DOHH2 (cell line): Measurements from ENCODE around the gene PCGF3.

ENCODE experiments used
- H3F3A ChIP-seq: fragments of 200-600 bp; sonication (generic), shearing (Covaris generic); 2 replicates; pipeline ENCODE4 v1.6.0; 2016; ENCODE audit warnings: antibody characterized with exemption, mild to moderate bottlenecking; ENCODE audit not compliant: control insufficient read depth, insufficient read depth
- H3K27ac ChIP-seq: fragments of 200-600 bp; sonication (generic); 2 replicates; pipeline ENCODE4 v1.5.1; 2014; ENCODE audit warnings: low read depth, mild to moderate bottlenecking, low read length, moderate library complexity
- H3K27me3 ChIP-seq: fragments of 200-600 bp; sonication (generic); 2 replicates; pipeline ENCODE4 v1.6.1; 2014; ENCODE audit warnings: mild to moderate bottlenecking, low read length, mixed read lengths; ENCODE audit not compliant: control insufficient read depth
- H3K36me3 ChIP-seq: fragments of 200-600 bp; sonication (generic); 2 replicates; pipeline ENCODE4 v1.6.1; 2014; ENCODE audit warnings: mild to moderate bottlenecking, low read length, moderate library complexity, mixed read lengths; ENCODE audit not compliant: control insufficient read depth
- H3K4me1 ChIP-seq: fragments of 200-600 bp; sonication (generic); 2 replicates; pipeline ENCODE4 v1.6.1; 2014; ENCODE audit warnings: mild to moderate bottlenecking, low read length, mixed read lengths; ENCODE audit not compliant: control insufficient read depth
- H3K4me2 ChIP-seq: fragments of 200-600 bp; sonication (generic); 2 replicates; pipeline ENCODE4 v1.6.0; 2014; ENCODE audit warnings: mild to moderate bottlenecking, low read length, moderate library complexity
- H3K4me3 ChIP-seq: fragments of 200-600 bp; sonication (generic); 2 replicates; pipeline ENCODE4 v1.5.1; 2014; ENCODE audit warnings: mild to moderate bottlenecking, low read length, mixed read lengths
- H3K79me2 ChIP-seq: fragments of 200-600 bp; sonication (generic); 2 replicates; pipeline ENCODE4 v1.6.1; 2014; ENCODE audit warnings: mild to moderate bottlenecking, low read length, mixed read lengths; ENCODE audit not compliant: control insufficient read depth
- H3K9me2 ChIP-seq: fragments of 200-600 bp; sonication (generic); replicated peaks from 2 replicates; pipeline ENCODE4 v1.6.1; 2014; ENCODE audit warnings: mild to moderate bottlenecking, low read length, mixed read lengths; ENCODE audit not compliant: control insufficient read depth
- H3K9me3 ChIP-seq: fragments of 200-600 bp; sonication (generic); 2 replicates; pipeline ENCODE4 v1.6.1; 2014; ENCODE audit warnings: antibody characterized with exemption, low read length, mixed read lengths; ENCODE audit not compliant: control insufficient read depth, insufficient read depth
- H4K20me1 ChIP-seq: fragments of 200-600 bp; sonication (generic); 2 replicates; pipeline ENCODE4 v1.6.0; 2014; ENCODE audit warnings: low read depth, mild to moderate bottlenecking, antibody characterized with exemption, low read length, moderate library complexity; ENCODE audit not compliant: control insufficient read depth, insufficient read depth
- EZH2phosphoT487 ChIP-seq: fragments of 200-600 bp; sonication (generic); IDR thresholded peaks from 2 replicates; pipeline ENCODE4 v1.6.1; 2017; ENCODE audit warnings: borderline replicate concordance, mild to moderate bottlenecking, antibody characterized with exemption, low read length, moderate library complexity, mixed read lengths
- TF ChIP-seq, protein P1 (sequence below): fragments of 200-600 bp; sonication (generic); IDR thresholded peaks from one replicate; pipeline ENCODE4 v1.5.1; 2014; ENCODE audit warnings: antibody characterized with exemption, mild to moderate bottlenecking, low read depth, low read length; ENCODE audit not compliant: poor library complexity, severe bottlenecking

Gene PCGF3

DNA sequence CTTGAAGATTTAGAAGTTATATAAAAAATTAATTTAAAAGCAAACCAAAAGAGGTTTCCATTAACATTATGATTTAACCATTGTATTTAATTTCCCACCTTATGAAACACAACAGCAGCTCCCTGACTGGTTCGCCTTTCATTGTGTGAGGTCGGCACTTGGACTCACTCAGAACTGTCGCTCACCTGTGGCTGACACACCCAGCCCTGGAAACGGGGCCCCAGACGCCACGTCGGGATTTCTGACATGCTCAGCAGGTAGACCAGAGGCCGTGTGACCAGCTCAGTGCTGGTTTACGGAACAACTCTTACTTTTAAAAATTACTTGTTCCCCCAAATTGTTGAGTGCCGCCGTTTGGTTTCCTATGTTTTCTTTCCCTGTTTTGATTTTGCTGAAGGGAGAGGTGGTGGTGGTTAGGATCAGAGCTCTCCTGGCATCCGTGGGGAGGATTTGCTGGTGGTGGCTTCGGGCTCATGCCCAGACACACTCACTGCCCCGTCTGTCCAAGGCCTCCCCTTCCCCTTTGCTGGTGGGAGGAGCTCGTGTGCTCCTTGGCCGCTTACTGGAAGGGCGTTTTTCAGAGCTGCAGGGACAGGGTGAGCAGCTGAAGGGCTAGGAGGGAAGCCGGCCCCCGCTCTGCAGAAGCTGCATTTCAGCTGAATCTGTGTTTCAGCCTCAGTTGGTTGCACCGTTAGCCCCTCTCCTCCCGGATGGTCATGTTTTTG lies 61.1 kb downstream of the PCGF3 start:
- no peak overlapping the region for H3K27ac ChIP-seq
- H3F3A ChIP-seq: peaks cover 35% of the 10 kb centered on the region
- peaks cover 20% of the 10 kb centered on the region for H3K4me1 ChIP-seq
- no peak overlapping the region for H3K4me2 ChIP-seq
- H3K79me2 ChIP-seq: peaks cover 38% of the 10 kb centered on the region
- H3K4me3 ChIP-seq: no peak overlapping the region
- peaks cover 4% of the 10 kb centered on the region; the same call in 1 of the 2 replicates for H4K20me1 ChIP-seq
- H3K9me3 ChIP-seq: no peaks in the 10 kb centered on the region
- H3K27me3 ChIP-seq: no peaks in the 10 kb centered on the region
- H3K9me2 ChIP-seq: no peaks in the 10 kb centered on the region
- peaks cover 84% of the 10 kb centered on the region for H3K36me3 ChIP-seq
- no peak for TF ChIP-seq EZH2phosphoT487
- TF ChIP-seq, protein P1, sequence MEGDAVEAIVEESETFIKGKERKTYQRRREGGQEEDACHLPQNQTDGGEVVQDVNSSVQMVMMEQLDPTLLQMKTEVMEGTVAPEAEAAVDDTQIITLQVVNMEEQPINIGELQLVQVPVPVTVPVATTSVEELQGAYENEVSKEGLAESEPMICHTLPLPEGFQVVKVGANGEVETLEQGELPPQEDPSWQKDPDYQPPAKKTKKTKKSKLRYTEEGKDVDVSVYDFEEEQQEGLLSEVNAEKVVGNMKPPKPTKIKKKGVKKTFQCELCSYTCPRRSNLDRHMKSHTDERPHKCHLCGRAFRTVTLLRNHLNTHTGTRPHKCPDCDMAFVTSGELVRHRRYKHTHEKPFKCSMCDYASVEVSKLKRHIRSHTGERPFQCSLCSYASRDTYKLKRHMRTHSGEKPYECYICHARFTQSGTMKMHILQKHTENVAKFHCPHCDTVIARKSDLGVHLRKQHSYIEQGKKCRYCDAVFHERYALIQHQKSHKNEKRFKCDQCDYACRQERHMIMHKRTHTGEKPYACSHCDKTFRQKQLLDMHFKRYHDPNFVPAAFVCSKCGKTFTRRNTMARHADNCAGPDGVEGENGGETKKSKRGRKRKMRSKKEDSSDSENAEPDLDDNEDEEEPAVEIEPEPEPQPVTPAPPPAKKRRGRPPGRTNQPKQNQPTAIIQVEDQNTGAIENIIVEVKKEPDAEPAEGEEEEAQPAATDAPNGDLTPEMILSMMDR: no peak

DNA sequence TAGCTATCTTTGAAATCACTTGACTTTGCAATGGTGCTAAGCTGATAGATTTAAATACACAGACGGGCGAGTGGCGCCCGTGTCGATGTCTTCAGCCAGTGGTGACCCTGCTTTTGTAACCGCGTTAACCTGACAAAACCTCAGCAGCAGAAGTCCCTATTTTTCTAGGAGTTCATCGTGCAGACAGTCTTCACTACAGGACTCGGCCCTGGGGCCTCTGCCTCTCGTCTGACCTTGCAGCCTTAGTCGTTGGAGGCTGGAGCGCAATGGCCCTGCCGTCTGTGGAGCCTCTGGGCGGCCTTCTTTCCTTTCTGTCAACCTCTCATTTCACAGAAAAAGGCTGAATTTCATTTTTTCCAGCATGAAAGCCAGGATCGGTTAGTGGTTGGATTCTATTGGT lies 62.4 kb downstream of the PCGF3 start:
- no peak overlapping the region for H3K27ac ChIP-seq
- H3K79me2 ChIP-seq: peaks cover 51% of the 10 kb centered on the region
- H3F3A ChIP-seq: peaks cover 35% of the 10 kb centered on the region
- H3K4me2 ChIP-seq: no peak overlapping the region
- H4K20me1 ChIP-seq: peaks cover 7% of the 10 kb centered on the region; the same call in 1 of the 2 replicates
- H3K4me3 ChIP-seq: no peak overlapping the region
- H3K4me1 ChIP-seq: peaks cover 20% of the 10 kb centered on the region
- H3K27me3 ChIP-seq: no peaks in the 10 kb centered on the region
- H3K36me3 ChIP-seq: peaks cover 83% of the 10 kb centered on the region
- H3K9me3 ChIP-seq: no peaks in the 10 kb centered on the region
- no peaks in the 10 kb centered on the region for H3K9me2 ChIP-seq
- TF ChIP-seq EZH2phosphoT487: no peak

DNA sequence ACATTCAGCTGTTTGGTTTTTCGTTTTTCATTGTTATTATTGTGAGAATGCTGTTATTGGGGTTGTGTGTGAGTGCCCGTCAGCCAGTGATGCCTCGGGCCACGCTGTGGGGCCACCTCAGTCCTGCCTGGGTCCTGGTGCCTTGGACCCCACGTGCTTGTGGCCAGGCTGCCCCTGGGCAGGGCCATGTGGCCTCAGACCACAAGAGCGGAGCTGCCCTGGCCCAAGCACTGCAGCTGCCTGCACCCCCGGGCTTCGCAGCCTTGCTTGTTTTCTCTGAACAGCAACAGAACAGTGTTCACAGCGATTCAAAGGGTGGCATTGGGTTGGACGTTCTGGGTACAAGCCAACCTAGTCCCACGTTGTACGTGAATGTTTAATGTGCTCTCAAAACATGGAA lies 63.4 kb downstream of the PCGF3 start:
- no peak overlapping the region for H3K27ac ChIP-seq
- H4K20me1 ChIP-seq: peaks cover 9% of the 10 kb centered on the region; the same call in 1 of the 2 replicates
- H3K9me3 ChIP-seq: no peaks in the 10 kb centered on the region
- peaks cover 35% of the 10 kb centered on the region for H3F3A ChIP-seq
- peaks cover 61% of the 10 kb centered on the region for H3K79me2 ChIP-seq
- no peak overlapping the region for H3K4me2 ChIP-seq
- H3K4me3 ChIP-seq: no peak overlapping the region
- TF ChIP-seq, protein P1: no peak
- no peak for TF ChIP-seq EZH2phosphoT487
- H3K36me3 ChIP-seq: peaks cover 83% of the 10 kb centered on the region
- H3K27me3 ChIP-seq: no peaks in the 10 kb centered on the region
- peaks cover 16% of the 10 kb centered on the region for H3K4me1 ChIP-seq
- H3K9me2 ChIP-seq: no peaks in the 10 kb centered on the region

DNA sequence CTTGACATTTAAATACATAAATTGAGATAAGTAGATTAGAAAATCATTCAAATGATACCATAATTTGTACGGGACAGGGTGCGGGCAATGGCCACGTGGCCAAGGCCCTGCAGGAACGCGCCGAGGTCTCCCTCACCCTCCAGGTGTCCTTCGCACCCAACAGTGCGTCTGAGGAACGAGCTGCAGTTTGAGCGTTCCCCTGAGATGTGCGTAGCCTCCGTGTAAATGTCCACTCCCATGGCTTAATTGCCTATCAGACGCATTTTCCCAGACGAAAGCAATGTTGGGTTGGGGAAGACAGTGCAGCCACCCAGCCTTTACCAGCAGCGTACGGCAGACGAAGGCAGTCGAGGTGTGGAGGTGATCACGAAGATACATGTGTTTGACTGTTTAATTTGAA lies 63.9 kb downstream of the PCGF3 start:
- Histone ChIP-seq H3K9me3 (no peaks in the 10 kb centered on the region), H3K4me3 (no peak overlapping the region), H3K4me1 (peaks cover 10% of the 10 kb centered on the region), H4K20me1 (peaks cover 9% of the 10 kb centered on the region; the same call in 1 of the 2 replicates), H3F3A (peaks cover 35% of the 10 kb centered on the region), H3K27ac (no peak overlapping the region), H3K9me2 (no peaks in the 10 kb centered on the region), H3K4me2 (no peak overlapping the region), H3K36me3 (peaks cover 85% of the 10 kb centered on the region), H3K79me2 (peaks cover 66% of the 10 kb centered on the region), H3K27me3 (no peaks in the 10 kb centered on the region)
- no peak for TF ChIP-seq EZH2phosphoT487
- TF ChIP-seq, protein P1: no peak
